Glutamatergic neuron (in vitro differentiated cells): ENCODE data around the gene UGT2A3. TPM values are rescaled to one million over a fixed set of nuclear protein-coding genes. Genes with fewer than 3 reads are reported as not detected.

Experiments
- DNase-seq: peaks from one replicate; pipeline ENCODE4 v3.0.0; 2022
- H3K27ac Mint-ChIP-seq: one replicate; pipeline ENCODE4 v1.8.0; 2020; ENCODE audit warnings: mild to moderate bottlenecking, mixed read lengths, inconsistent platforms; ENCODE audit not compliant: unreplicated experiment
- H3K27me3 Mint-ChIP-seq: one replicate; pipeline ENCODE4 v1.8.0; 2020; ENCODE audit warnings: mild to moderate bottlenecking, moderate library complexity, mixed read lengths, inconsistent platforms; ENCODE audit not compliant: unreplicated experiment
- H3K36me3 Mint-ChIP-seq: one replicate; pipeline ENCODE4 v1.8.0; 2020; ENCODE audit warnings: mild to moderate bottlenecking, mixed read lengths, inconsistent platforms; ENCODE audit not compliant: unreplicated experiment
- H3K4me1 Mint-ChIP-seq: one replicate; pipeline ENCODE4 v1.8.0; 2020; ENCODE audit warnings: mild to moderate bottlenecking, low read depth, mixed read lengths, inconsistent platforms; ENCODE audit not compliant: unreplicated experiment
- H3K4me3 Mint-ChIP-seq: one replicate; pipeline ENCODE4 v1.8.0; 2020; ENCODE audit warnings: mild to moderate bottlenecking, mixed read lengths, inconsistent platforms; ENCODE audit not compliant: unreplicated experiment
- H3K9me3 Mint-ChIP-seq: one replicate; pipeline ENCODE4 v1.8.0; 2020; ENCODE audit warnings: mild to moderate bottlenecking, moderate library complexity, mixed read lengths, inconsistent platforms; ENCODE audit not compliant: unreplicated experiment
- CTCF ChIP-seq: fragments of 200-600 bp; sonication (generic); IDR thresholded peaks from one replicate; pipeline ENCODE4 v1.5.0; 2021; ENCODE audit not compliant: partially characterized antibody, unreplicated experiment
- long read RNA-seq: library from polyadenylated mRNA; unstranded; transcript quantifications from one replicate; pipeline ENCODE4 v2.0.0, GENCODE V29; 2020; ENCODE audit not compliant: unreplicated experiment
- total RNA-seq: library from RNA; stranded (reverse); fragmentation: NEBNext Ultra II Directional; extraction: Animal tissue kit (Norgen Biotek cat#: 25700); gene quantifications from one replicate; pipeline ENCODE4 v1.2.1, GENCODE V29; 2021; ENCODE audit not compliant: unreplicated experiment

The UGT2A3 gene
- not detected for total RNA-seq
- long read RNA-seq: 0 reads

DNA sequence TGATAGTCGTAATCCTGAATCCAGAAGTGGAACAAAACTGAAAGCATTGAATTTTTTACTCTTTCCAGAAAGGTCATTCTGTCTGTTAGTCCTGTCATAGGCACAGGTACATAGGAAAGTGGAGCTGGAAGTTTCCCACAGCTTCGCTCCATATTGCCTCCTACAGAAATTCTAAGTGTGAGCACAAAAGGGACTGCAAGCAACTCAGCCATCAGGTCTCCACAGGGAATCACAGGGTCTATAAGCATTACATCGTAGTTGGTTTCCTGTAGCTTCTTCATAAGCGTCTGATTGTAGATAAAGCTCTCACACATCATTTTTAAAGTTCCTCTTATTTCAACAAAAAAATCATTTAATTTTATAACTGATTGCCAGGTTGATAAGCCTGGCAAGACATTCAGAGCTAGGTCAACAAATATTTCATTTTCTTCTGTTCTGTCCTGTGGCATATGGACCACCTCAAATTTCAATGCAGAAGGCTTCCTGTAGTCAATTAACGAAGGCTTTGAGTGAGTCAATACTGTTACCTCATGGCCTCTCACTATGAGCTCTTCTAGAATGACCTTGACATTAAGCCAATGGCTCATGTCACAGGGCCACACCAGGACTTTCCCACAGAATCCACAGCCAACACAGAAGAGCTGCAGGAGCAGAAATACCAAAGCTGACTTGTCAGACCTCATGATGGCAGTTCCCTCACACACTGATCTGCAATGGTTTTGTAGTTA lies at the start of gene UGT2A3:
Gene UGT2A3, minus strand, starts transcription at position 727 of the 728 bp plus-strand sequence. Its CDS starts 44 bp downstream, at position 683.
- H3K27ac Mint-ChIP-seq: peak within 1 kb of the TSS; percentile 70
- H3K36me3 Mint-ChIP-seq: no peaks in the 10 kb centered on the region
- no peak for DNase-seq
- peaks cover 1% of the 10 kb centered on the region for H3K27me3 Mint-ChIP-seq
- peaks cover 5% of the 10 kb centered on the region for H3K4me1 Mint-ChIP-seq
- H3K4me3 Mint-ChIP-seq: no peak within 1 kb of the TSS
- H3K9me3 Mint-ChIP-seq: no peaks in the 10 kb centered on the region
- no peak for TF ChIP-seq CTCF

DNA sequence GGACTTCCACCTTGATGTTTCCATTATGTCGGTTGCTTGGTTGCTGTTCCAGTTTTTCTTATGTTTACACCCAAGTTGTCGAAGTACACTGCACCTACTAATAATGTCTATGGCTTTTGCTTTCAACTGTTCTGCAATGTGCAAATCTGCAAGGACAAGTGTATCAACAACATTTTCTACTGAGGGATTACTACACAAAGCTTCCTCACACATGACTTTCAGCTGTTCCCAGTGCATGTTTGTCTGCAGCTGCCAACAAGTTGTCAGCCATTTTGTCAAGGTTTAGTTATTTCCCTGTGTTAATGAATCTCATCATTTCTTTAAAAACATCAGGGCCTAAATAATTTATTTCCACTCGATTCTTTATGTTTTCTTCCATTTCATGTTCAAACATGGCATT lies 45.4 kb upstream of the UGT2A3 start:
- Mint-ChIP-seq H3K36me3 (no peaks in the 10 kb centered on the region), H3K4me1 (no peaks in the 10 kb centered on the region), H3K9me3 (no peaks in the 10 kb centered on the region), H3K4me3 (no peak overlapping the region), H3K27me3 (no peaks in the 10 kb centered on the region), H3K27ac (no peak overlapping the region)
- no peak for TF ChIP-seq CTCF
- no peak for DNase-seq

DNA sequence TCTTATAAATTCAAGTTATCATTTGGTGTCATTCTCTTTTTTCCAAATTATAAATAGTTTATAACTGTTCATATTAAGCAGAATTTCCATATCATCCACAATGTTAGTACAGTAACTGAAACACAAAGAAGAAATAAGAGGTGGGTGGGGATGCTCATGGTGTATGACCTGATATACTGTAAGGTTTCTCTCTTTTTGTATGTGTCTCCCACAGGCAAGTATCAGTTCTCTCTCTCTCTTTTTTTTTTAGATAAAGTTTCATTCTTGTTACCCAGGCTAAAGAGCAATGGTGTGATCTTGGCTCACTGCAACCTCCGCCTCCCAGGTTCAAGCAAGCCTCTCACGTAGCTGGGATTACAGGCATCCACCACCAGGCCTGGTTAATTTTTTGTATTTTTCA lies 43.7 kb upstream of the UGT2A3 start:
- DNase-seq: no peak
- Mint-ChIP-seq H3K27ac (no peak overlapping the region), H3K27me3 (no peaks in the 10 kb centered on the region), H3K4me1 (no peaks in the 10 kb centered on the region), H3K9me3 (no peaks in the 10 kb centered on the region), H3K4me3 (no peak overlapping the region), H3K36me3 (no peaks in the 10 kb centered on the region)
- TF ChIP-seq CTCF: no peak

- Mint-ChIP-seq H3K9me3 (no peaks in the 10 kb centered on the region), H3K27ac (no peak overlapping the region), H3K27me3 (peaks cover 1% of the 10 kb centered on the region), H3K4me3 (no peak overlapping the region), H3K4me1 (no peaks in the 10 kb centered on the region), H3K36me3 (no peaks in the 10 kb centered on the region)
- DNase-seq: no peak
- no peak for TF ChIP-seq CTCF
Measured at GRCh38 chr4:68987007-68987406, 35.4 kb upstream of the UGT2A3 start.

- Mint-ChIP-seq H3K9me3 (no peaks in the 10 kb centered on the region), H3K36me3 (no peaks in the 10 kb centered on the region), H3K27ac (no peak overlapping the region), H3K4me3 (no peak overlapping the region), H3K27me3 (peaks cover 1% of the 10 kb centered on the region), H3K4me1 (no peaks in the 10 kb centered on the region)
- TF ChIP-seq CTCF: no peak
- no peak for DNase-seq
Measured at GRCh38 chr4:68985442-68985841, 33.8 kb upstream of the UGT2A3 start.
